ENCODE measurements around the gene CORO7.

CORO7 gene

DNA sequence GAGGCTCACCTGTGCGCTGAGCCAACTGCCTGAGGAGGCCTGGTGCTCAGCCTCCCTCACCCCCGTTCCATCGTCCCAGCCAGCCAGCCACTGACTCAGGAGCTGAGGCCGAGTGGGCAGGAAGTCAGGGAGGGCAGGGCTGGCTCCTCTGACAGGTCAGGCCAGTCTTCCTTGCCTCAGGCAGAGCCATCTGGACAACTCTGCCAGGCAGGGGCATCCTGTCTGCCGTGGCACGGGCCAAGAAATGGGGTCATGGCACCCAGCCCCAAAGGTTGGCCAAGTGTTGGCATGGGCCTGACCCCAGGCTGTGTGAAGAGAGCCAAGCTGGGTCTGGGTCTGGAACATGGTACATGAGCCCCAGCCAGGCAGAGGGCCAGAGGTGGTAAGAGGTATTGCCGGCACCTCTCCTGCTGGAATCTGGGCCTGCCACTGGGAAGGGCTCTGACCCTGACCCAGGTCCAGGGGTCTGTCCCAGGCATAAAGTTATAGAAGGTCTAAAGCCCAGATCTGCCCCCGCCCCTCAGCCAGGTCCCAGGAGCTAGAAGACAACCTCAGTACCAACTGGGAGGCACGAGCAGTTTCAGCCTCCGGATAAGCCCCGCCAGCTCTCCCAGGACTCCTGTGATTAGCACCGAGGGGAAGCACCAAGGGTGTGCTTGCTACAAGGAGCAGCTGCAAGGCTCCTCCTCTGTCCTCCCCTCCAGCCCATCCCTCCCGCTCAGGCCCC lies 47.2 kb downstream of the CORO7 start:
- H3K9ac ChIP-seq (ENCODE audit: low read depth, low read length) = no peak overlapping the region
- peaks cover 32% of the 10 kb centered on the region for H3K36me3 ChIP-seq (ENCODE audit: insufficient read depth, low read length)
- H3K9me3 ChIP-seq (ENCODE audit: insufficient read depth, low read length, severe bottlenecking) = no peaks in the 10 kb centered on the region
- no peak overlapping the region for H3K4me2 ChIP-seq (ENCODE audit: insufficient read depth, low read length)
- no peak overlapping the region for H2AFZ ChIP-seq (ENCODE audit: low read depth, low read length)
- no peak overlapping the region for H3K27ac ChIP-seq (ENCODE audit: low read length)
- ATAC-seq (ENCODE audit: insufficient read depth, low read depth) = no peak
- no peaks in the 10 kb centered on the region for H3K27me3 ChIP-seq (ENCODE audit: insufficient read depth, low read length, poor library complexity)
- H4K20me1 ChIP-seq (ENCODE audit: insufficient read depth, low read length) = peaks cover 38% of the 10 kb centered on the region
- H3K4me3 ChIP-seq (ENCODE audit: low read depth in 1 of 2, low read length in 2 of 2) = no peak overlapping the region
- no peaks in the 10 kb centered on the region for H3K79me2 ChIP-seq (ENCODE audit: insufficient read depth, low read length)
- DNase-seq = no peak
- no peak for TF ChIP-seq EZH2 (IDR thresholded peaks at IDR 0.05; ENCODE audit: borderline replicate concordance, low read depth, low read length, severe bottlenecking)
- TF ChIP-seq, protein P1, sequence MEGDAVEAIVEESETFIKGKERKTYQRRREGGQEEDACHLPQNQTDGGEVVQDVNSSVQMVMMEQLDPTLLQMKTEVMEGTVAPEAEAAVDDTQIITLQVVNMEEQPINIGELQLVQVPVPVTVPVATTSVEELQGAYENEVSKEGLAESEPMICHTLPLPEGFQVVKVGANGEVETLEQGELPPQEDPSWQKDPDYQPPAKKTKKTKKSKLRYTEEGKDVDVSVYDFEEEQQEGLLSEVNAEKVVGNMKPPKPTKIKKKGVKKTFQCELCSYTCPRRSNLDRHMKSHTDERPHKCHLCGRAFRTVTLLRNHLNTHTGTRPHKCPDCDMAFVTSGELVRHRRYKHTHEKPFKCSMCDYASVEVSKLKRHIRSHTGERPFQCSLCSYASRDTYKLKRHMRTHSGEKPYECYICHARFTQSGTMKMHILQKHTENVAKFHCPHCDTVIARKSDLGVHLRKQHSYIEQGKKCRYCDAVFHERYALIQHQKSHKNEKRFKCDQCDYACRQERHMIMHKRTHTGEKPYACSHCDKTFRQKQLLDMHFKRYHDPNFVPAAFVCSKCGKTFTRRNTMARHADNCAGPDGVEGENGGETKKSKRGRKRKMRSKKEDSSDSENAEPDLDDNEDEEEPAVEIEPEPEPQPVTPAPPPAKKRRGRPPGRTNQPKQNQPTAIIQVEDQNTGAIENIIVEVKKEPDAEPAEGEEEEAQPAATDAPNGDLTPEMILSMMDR (IDR thresholded peaks at IDR 0.05; ENCODE audit: borderline replicate concordance, extremely low read depth, low read length, poor library complexity, severe bottlenecking) = no peak
- H3K4me1 ChIP-seq (ENCODE audit: insufficient read depth, low read length) = no peaks in the 10 kb centered on the region

DNA sequence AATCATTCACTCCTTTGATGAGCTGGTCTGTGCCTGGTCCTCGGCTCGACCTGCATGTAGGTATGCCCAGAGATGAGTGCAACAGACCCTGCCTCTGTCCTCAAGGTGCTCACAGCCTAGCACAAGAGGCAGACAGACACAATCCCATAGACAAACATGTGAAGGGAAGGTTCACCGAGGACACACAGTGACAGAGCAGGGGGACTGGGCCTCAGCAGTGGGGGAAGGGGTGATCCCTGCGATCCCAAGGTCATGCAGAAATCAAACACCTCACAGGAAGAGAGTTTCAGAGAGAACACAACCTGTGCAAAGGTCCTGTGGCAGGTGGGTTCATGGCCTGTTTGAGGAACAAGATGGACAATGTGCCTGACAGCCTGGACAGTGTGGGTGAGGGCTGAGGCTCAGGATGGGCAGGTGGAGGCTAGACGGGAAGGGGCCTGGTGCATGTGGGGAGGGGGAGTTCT lies 49.0 kb downstream of the CORO7 start:
- peaks cover 28% of the 10 kb centered on the region for H4K20me1 ChIP-seq (ENCODE audit: insufficient read depth, low read length)
- no peak overlapping the region for H3K4me2 ChIP-seq (ENCODE audit: insufficient read depth, low read length)
- H3K27me3 ChIP-seq (ENCODE audit: insufficient read depth, low read length, poor library complexity) = no peaks in the 10 kb centered on the region
- no peaks in the 10 kb centered on the region for H3K9me3 ChIP-seq (ENCODE audit: insufficient read depth, low read length, severe bottlenecking)
- H3K36me3 ChIP-seq (ENCODE audit: insufficient read depth, low read length) = peaks cover 41% of the 10 kb centered on the region
- no peak overlapping the region for H3K27ac ChIP-seq (ENCODE audit: low read length)
- no peaks in the 10 kb centered on the region for H3K79me2 ChIP-seq (ENCODE audit: insufficient read depth, low read length)
- H2AFZ ChIP-seq (ENCODE audit: low read depth, low read length) = no peak overlapping the region
- no peak overlapping the region for H3K4me3 ChIP-seq (ENCODE audit: low read depth in 1 of 2, low read length in 2 of 2)
- no peaks in the 10 kb centered on the region for H3K4me1 ChIP-seq (ENCODE audit: insufficient read depth, low read length)
- TF ChIP-seq, protein P1 (IDR thresholded peaks at IDR 0.05; ENCODE audit: borderline replicate concordance, extremely low read depth, low read length, poor library complexity, severe bottlenecking) = no peak
- TF ChIP-seq EZH2 (IDR thresholded peaks at IDR 0.05; ENCODE audit: borderline replicate concordance, low read depth, low read length, severe bottlenecking) = no peak
- ATAC-seq (ENCODE audit: insufficient read depth, low read depth) (no peak), DNase-seq (no peak)
- no peak overlapping the region for H3K9ac ChIP-seq (ENCODE audit: low read depth, low read length)

DNA sequence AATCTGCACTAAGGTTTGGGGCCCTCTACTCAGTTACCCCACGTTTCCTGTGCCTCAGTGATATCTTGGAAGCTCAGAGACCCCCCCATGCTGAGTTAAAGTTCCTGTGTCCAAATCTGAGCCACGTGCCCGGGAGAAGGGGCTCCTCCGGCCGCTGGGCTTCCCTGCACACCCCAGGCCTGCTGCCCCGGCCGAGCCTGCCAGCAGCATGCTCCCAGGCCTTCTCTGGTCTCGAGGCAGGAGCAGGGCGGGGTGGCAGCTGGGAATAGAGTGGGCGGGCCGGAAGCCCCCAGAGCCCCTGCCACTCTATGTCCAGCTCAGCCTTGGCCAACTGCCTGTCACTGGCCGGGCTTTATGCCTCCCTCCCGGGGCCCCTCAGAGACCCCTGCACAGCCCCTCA lies 50.4 kb downstream of the CORO7 start:
- Histone ChIP-seq H2AFZ (ENCODE audit: low read depth, low read length) (no peak overlapping the region), H3K27ac (ENCODE audit: low read length) (no peak overlapping the region), H3K9ac (ENCODE audit: low read depth, low read length) (no peak overlapping the region), H3K36me3 (ENCODE audit: insufficient read depth, low read length) (peaks cover 55% of the 10 kb centered on the region), H3K4me1 (ENCODE audit: insufficient read depth, low read length) (no peaks in the 10 kb centered on the region), H3K4me2 (ENCODE audit: insufficient read depth, low read length) (no peak overlapping the region), H3K4me3 (ENCODE audit: low read depth in 1 of 2, low read length in 2 of 2) (no peak overlapping the region), H4K20me1 (ENCODE audit: insufficient read depth, low read length) (peaks cover 28% of the 10 kb centered on the region), H3K27me3 (ENCODE audit: insufficient read depth, low read length, poor library complexity) (no peaks in the 10 kb centered on the region), H3K79me2 (ENCODE audit: insufficient read depth, low read length) (no peaks in the 10 kb centered on the region), H3K9me3 (ENCODE audit: insufficient read depth, low read length, severe bottlenecking) (no peaks in the 10 kb centered on the region)
- ATAC-seq (ENCODE audit: insufficient read depth, low read depth) (no peak), DNase-seq (no peak)
- no peak for TF ChIP-seq EZH2 (IDR thresholded peaks at IDR 0.05; ENCODE audit: borderline replicate concordance, low read depth, low read length, severe bottlenecking)
- TF ChIP-seq, protein P1 (IDR thresholded peaks at IDR 0.05; ENCODE audit: borderline replicate concordance, extremely low read depth, low read length, poor library complexity, severe bottlenecking) = no peak
